A673 (cell line): ENCODE data around the gene ABCG8.

ENCODE experiments used
- EZH2 ChIP-seq: fragments of 200-600 bp; sonication (generic); IDR thresholded peaks from 2 replicates; pipeline ENCODE4 v1.6.1; 2017; ENCODE audit warnings: borderline replicate concordance, low read depth, mild to moderate bottlenecking, mixed read lengths, antibody characterized with exemption, low read length; ENCODE audit not compliant: poor library complexity, severe bottlenecking
- TF ChIP-seq, protein P1 (sequence below): fragments of 300-800, 200-600 bp; sonication (generic); conservative IDR thresholded peaks from 2 replicates; pipeline ENCODE4 v1.5.1; 2017; ENCODE audit warnings: low read depth, mild to moderate bottlenecking, antibody characterized with exemption, low read length, moderate library complexity, mixed read lengths

- TF ChIP-seq, protein P1, sequence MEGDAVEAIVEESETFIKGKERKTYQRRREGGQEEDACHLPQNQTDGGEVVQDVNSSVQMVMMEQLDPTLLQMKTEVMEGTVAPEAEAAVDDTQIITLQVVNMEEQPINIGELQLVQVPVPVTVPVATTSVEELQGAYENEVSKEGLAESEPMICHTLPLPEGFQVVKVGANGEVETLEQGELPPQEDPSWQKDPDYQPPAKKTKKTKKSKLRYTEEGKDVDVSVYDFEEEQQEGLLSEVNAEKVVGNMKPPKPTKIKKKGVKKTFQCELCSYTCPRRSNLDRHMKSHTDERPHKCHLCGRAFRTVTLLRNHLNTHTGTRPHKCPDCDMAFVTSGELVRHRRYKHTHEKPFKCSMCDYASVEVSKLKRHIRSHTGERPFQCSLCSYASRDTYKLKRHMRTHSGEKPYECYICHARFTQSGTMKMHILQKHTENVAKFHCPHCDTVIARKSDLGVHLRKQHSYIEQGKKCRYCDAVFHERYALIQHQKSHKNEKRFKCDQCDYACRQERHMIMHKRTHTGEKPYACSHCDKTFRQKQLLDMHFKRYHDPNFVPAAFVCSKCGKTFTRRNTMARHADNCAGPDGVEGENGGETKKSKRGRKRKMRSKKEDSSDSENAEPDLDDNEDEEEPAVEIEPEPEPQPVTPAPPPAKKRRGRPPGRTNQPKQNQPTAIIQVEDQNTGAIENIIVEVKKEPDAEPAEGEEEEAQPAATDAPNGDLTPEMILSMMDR = no peak
- TF ChIP-seq EZH2 = no peak
These were observed 3.4 kb downstream of the ABCG8 start for GRCh38 chr2:43841949-43842865.
